Stimulated activated naive B cell treated with anti-CD40 and anti-IgM and Interleukin-4, amounts not matched to agents 10 μg/mL and 1 μg/mL and 100 μg/mL, for 72 hours (primary cell): ENCODE measurements around the gene NEMP2.
A peak's percentile ranks its signal among the peaks of the same experiment; 100 is the strongest.

Experiments
- ATAC-seq, 2 donors: fragments of 150-1000 bp; cut with Tn5 transposase; replicated peaks; 2 replicates each; pipeline ENCODE4 v1.10.0; 2021; ENCODE audit warnings: moderate library complexity in 1 of 2
- DNase-seq: peaks from one replicate; pipeline ENCODE4 v3.0.0; 2021
- H3K27ac Mint-ChIP-seq: one replicate; pipeline ENCODE4 v1.8.0; 2022; ENCODE audit warnings: mild to moderate bottlenecking, mixed read lengths
- H3K27me3 Mint-ChIP-seq, 2 donors: one replicate each; pipeline ENCODE4 v1.8.0; 2022; ENCODE audit warnings: mixed read lengths in 2 of 2
- H3K36me3 Mint-ChIP-seq, 2 donors: one replicate each; pipeline ENCODE4 v1.8.0; 2022; ENCODE audit warnings: mixed read lengths in 2 of 2, mild to moderate bottlenecking in 1 of 2
- H3K4me1 Mint-ChIP-seq, 2 donors: one replicate each; pipeline ENCODE4 v1.8.0; 2022; ENCODE audit warnings: mixed read lengths in 2 of 2, mild to moderate bottlenecking in 1 of 2
- H3K4me3 Mint-ChIP-seq, 2 donors: one replicate each; pipeline ENCODE4 v1.8.0; 2022; ENCODE audit warnings: mild to moderate bottlenecking in 2 of 2, mixed read lengths in 2 of 2, moderate library complexity in 1 of 2
- H3K9me3 Mint-ChIP-seq, 2 donors: one replicate each; pipeline ENCODE4 v1.8.0; 2022; ENCODE audit warnings: mixed read lengths in 2 of 2, mild to moderate bottlenecking in 1 of 2

NEMP2 gene

GRCh38 chr2:190534310-190535120, at the start of gene NEMP2:
Gene NEMP2, minus strand, starts transcription at chr2:190534722. Its CDS starts 67 bp downstream, at chr2:190534655.
- peaks cover 28 to 45% of the 10 kb centered on the region in 2 donors for H3K4me1 Mint-ChIP-seq
- peak; percentile 80 to 87 for ATAC-seq
- peak; percentile 86 for DNase-seq
- peaks cover 8 to 9% of the 10 kb centered on the region in 2 donors for H3K9me3 Mint-ChIP-seq
- H3K4me3 Mint-ChIP-seq = peak within 1 kb of the TSS; percentile 91
- H3K36me3 Mint-ChIP-seq = peaks cover 22 to 27% of the 10 kb centered on the region in 2 donors
- no peaks in the 10 kb centered on the region for H3K27me3 Mint-ChIP-seq
- peak within 1 kb of the TSS; percentile 98 for H3K27ac Mint-ChIP-seq

- Mint-ChIP-seq H3K27ac (peak overlapping the region; percentile 93), H3K4me1 (peaks cover 31 to 40% of the 10 kb centered on the region in 2 donors), H3K36me3 (peaks cover 4 to 11% of the 10 kb centered on the region in 2 donors), H3K27me3 (no peaks in the 10 kb centered on the region), H3K9me3 (peaks cover 2 to 4% of the 10 kb centered on the region in 2 donors), H3K4me3 (peak overlapping the region; percentile 51 to 67)
- DNase-seq = no peak
- ATAC-seq = peak; percentile 82
These were observed 49.2 kb upstream of the NEMP2 start for GRCh38 chr2:190583507-190584337.

- H3K36me3 Mint-ChIP-seq = peaks cover 4 to 11% of the 10 kb centered on the region in 2 donors
- no peak for DNase-seq
- peaks cover 30 to 43% of the 10 kb centered on the region in 2 donors for H3K4me1 Mint-ChIP-seq
- H3K27me3 Mint-ChIP-seq = no peaks in the 10 kb centered on the region
- H3K27ac Mint-ChIP-seq = peak overlapping the region; percentile 93
- H3K4me3 Mint-ChIP-seq = peak overlapping the region; percentile 51 to 67
- H3K9me3 Mint-ChIP-seq = peaks cover 3 to 4% of the 10 kb centered on the region in 2 donors
- ATAC-seq = peak; percentile 79 to 80
These were observed 48.4 kb upstream of the NEMP2 start for GRCh38 chr2:190582736-190583506.

- Mint-ChIP-seq H3K4me1 (peaks cover 27 to 43% of the 10 kb centered on the region in 2 donors), H3K27me3 (no peaks in the 10 kb centered on the region), H3K9me3 (peaks cover 3 to 4% of the 10 kb centered on the region in 2 donors), H3K4me3 (no peak overlapping the region), H3K36me3 (peaks cover 4 to 7% of the 10 kb centered on the region in 2 donors), H3K27ac (no peak overlapping the region)
- DNase-seq = no peak
- ATAC-seq = no peak
These were observed 47.5 kb upstream of the NEMP2 start for GRCh38 chr2:190582019-190582418.

GRCh38 chr2:190579915-190580846, 45.7 kb upstream of the NEMP2 start:
- Mint-ChIP-seq H3K4me3 (no peak overlapping the region), H3K27ac (peak overlapping the region; percentile 47), H3K4me1 (peaks cover 27 to 43% of the 10 kb centered on the region in 2 donors), H3K27me3 (no peaks in the 10 kb centered on the region), H3K36me3 (peaks cover 4 to 7% of the 10 kb centered on the region in 2 donors), H3K9me3 (peaks cover 3 to 4% of the 10 kb centered on the region in 2 donors)
- DNase-seq (no peak), ATAC-seq (no peak)

GRCh38 chr2:190579058-190579410, 44.5 kb upstream of the NEMP2 start:
- peaks cover 4 to 7% of the 10 kb centered on the region in 2 donors for H3K36me3 Mint-ChIP-seq
- no peak for DNase-seq
- H3K9me3 Mint-ChIP-seq = peaks cover 0 to 1% of the 10 kb centered on the region in 2 donors
- H3K4me3 Mint-ChIP-seq = no peak overlapping the region
- H3K4me1 Mint-ChIP-seq = peaks cover 22 to 33% of the 10 kb centered on the region in 2 donors
- no peak for ATAC-seq
- H3K27ac Mint-ChIP-seq = no peak overlapping the region
- H3K27me3 Mint-ChIP-seq = no peaks in the 10 kb centered on the region

- Mint-ChIP-seq H3K4me3 (peak overlapping the region in 1 of 2 donors; percentile 6), H3K9me3 (peaks cover 0 to 1% of the 10 kb centered on the region in 2 donors), H3K36me3 (peaks cover 0 to 4% of the 10 kb centered on the region in 2 donors), H3K4me1 (peaks cover 16 to 27% of the 10 kb centered on the region in 2 donors), H3K27me3 (no peaks in the 10 kb centered on the region), H3K27ac (peak overlapping the region; percentile 7)
- no peak for DNase-seq
- peak; percentile 28 to 42 for ATAC-seq
These were observed 43.9 kb upstream of the NEMP2 start for GRCh38 chr2:190578158-190579057.

GRCh38 chr2:190576573-190576972, 42.1 kb upstream of the NEMP2 start:
- ATAC-seq = no peak
- peaks cover 0 to 4% of the 10 kb centered on the region in 2 donors for H3K36me3 Mint-ChIP-seq
- peaks cover 0 to 1% of the 10 kb centered on the region in 2 donors for H3K9me3 Mint-ChIP-seq
- no peak overlapping the region for H3K4me3 Mint-ChIP-seq
- no peak overlapping the region for H3K27ac Mint-ChIP-seq
- H3K27me3 Mint-ChIP-seq = no peaks in the 10 kb centered on the region
- peaks cover 8 to 17% of the 10 kb centered on the region in 2 donors for H3K4me1 Mint-ChIP-seq
- DNase-seq = no peak

- no peaks in the 10 kb centered on the region for H3K27me3 Mint-ChIP-seq
- no peak overlapping the region for H3K27ac Mint-ChIP-seq
- DNase-seq (no peak), ATAC-seq (no peak)
- H3K4me3 Mint-ChIP-seq = no peak overlapping the region
- H3K4me1 Mint-ChIP-seq = peaks cover 6 to 15% of the 10 kb centered on the region in 2 donors
- peaks cover 0 to 1% of the 10 kb centered on the region in 2 donors for H3K9me3 Mint-ChIP-seq
- H3K36me3 Mint-ChIP-seq = peaks cover 0 to 4% of the 10 kb centered on the region in 2 donors
These were observed 40.7 kb upstream of the NEMP2 start for GRCh38 chr2:190575263-190575662.

GRCh38 chr2:190574169-190574568, 39.6 kb upstream of the NEMP2 start:
- ATAC-seq (no peak), DNase-seq (no peak)
- Mint-ChIP-seq H3K4me1 (peaks cover 3 to 10% of the 10 kb centered on the region in 2 donors), H3K9me3 (peaks cover 0 to 1% of the 10 kb centered on the region in 2 donors), H3K27me3 (no peaks in the 10 kb centered on the region), H3K36me3 (peaks cover 0 to 4% of the 10 kb centered on the region in 2 donors), H3K27ac (no peak overlapping the region), H3K4me3 (no peak overlapping the region)

- H3K27ac Mint-ChIP-seq = no peak overlapping the region
- H3K9me3 Mint-ChIP-seq = peaks cover 6% of the 10 kb centered on the region in 2 donors
- H3K4me1 Mint-ChIP-seq = no peaks in the 10 kb centered on the region
- peaks cover 2 to 11% of the 10 kb centered on the region in 2 donors for H3K36me3 Mint-ChIP-seq
- H3K27me3 Mint-ChIP-seq = no peaks in the 10 kb centered on the region
- H3K4me3 Mint-ChIP-seq = no peak overlapping the region
- no peak for DNase-seq
- ATAC-seq = no peak
These were observed 37.7 kb upstream of the NEMP2 start for GRCh38 chr2:190572246-190572645.

- H3K4me1 Mint-ChIP-seq = no peaks in the 10 kb centered on the region
- H3K4me3 Mint-ChIP-seq = no peak overlapping the region
- H3K36me3 Mint-ChIP-seq = peaks cover 5 to 16% of the 10 kb centered on the region in 2 donors
- peaks cover 9 to 12% of the 10 kb centered on the region in 2 donors for H3K9me3 Mint-ChIP-seq
- DNase-seq (no peak), ATAC-seq (no peak)
- no peak overlapping the region for H3K27ac Mint-ChIP-seq
- no peaks in the 10 kb centered on the region for H3K27me3 Mint-ChIP-seq
These were observed 37.2 kb upstream of the NEMP2 start for GRCh38 chr2:190571686-190572085.
